ENCODE results near the gene GCNT1. TPM values are rescaled to one million over a fixed set of nuclear protein-coding genes. Genes with fewer than 3 reads are reported as not detected.

The GCNT1 gene
- total and polyA plus RNA-seq, 7 donors: 0.11 to 2.6 (median 1.1) TPM

DNA sequence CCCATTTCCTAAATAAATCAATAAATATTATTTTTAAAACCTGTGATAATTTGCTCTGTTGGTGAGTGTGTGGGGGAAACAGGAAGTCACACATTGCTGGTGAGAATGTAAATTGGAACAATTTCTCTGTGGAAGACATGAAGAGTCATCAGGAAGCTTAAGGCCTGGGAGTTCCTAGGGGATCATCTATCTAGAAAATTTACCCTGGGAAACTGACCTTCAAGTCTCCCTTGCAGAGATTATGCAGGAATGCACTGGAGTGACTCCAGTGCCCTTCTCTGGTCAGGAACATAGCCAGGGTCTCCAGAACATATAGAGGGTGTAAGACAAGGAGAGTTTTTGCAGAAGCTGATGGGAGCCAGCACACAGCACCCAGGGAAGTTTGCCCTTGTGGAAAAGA lies 13.0 kb upstream of the GCNT1 start:
- Histone ChIP-seq H3K36me3 (ENCODE audit: insufficient read depth in 1 of 2, low read depth in 1 of 2) (no peaks in the 10 kb centered on the region), H3K27ac (no peak overlapping the region), H3K27me3 (ENCODE audit: insufficient read depth in 3 of 3, low read length in 2 of 3) (no peaks in the 10 kb centered on the region), H3K9me3 (no peaks in the 10 kb centered on the region), H3K4me1 (no peaks in the 10 kb centered on the region), H3K4me3 (no peak overlapping the region)
- no peak for ATAC-seq
- intact Hi-C loops (cut with DNase I): loop anchor here in 1 of 2 donors (5.0 kb wide), 2 partner anchors 211 to 256 kb away; no protein-coding TSS in a partner anchor
- TF ChIP-seq, protein P1, sequence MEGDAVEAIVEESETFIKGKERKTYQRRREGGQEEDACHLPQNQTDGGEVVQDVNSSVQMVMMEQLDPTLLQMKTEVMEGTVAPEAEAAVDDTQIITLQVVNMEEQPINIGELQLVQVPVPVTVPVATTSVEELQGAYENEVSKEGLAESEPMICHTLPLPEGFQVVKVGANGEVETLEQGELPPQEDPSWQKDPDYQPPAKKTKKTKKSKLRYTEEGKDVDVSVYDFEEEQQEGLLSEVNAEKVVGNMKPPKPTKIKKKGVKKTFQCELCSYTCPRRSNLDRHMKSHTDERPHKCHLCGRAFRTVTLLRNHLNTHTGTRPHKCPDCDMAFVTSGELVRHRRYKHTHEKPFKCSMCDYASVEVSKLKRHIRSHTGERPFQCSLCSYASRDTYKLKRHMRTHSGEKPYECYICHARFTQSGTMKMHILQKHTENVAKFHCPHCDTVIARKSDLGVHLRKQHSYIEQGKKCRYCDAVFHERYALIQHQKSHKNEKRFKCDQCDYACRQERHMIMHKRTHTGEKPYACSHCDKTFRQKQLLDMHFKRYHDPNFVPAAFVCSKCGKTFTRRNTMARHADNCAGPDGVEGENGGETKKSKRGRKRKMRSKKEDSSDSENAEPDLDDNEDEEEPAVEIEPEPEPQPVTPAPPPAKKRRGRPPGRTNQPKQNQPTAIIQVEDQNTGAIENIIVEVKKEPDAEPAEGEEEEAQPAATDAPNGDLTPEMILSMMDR (IDR thresholded peaks at IDR 0.05): no peak
- no peak for DNase-seq

DNA sequence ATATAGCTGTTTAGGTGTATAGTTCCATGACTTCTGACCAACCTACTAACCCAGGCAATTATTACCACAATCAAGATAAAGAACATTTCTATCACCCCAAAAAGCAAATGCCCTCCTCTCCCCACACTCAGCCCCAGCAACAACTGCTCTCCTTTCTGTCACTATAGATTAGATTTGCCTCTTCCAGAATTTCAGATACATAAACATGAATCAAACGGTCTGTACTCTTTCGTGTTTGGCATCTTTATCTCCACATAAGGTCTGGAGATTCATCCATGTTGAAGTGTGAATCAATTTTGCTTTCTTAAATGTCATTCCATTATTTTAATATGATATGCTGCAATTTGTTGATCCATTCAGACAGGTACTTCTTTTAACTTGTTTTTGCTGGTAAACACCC lies 10.5 kb upstream of the GCNT1 start:
- Histone ChIP-seq H3K9me3 (no peaks in the 10 kb centered on the region), H3K27ac (no peak overlapping the region), H3K4me1 (no peaks in the 10 kb centered on the region), H3K36me3 (ENCODE audit: insufficient read depth in 1 of 2, low read depth in 1 of 2) (no peaks in the 10 kb centered on the region), H3K27me3 (ENCODE audit: insufficient read depth in 3 of 3, low read length in 2 of 3) (no peaks in the 10 kb centered on the region), H3K4me3 (no peak overlapping the region)
- intact Hi-C loops (cut with DNase I): loop anchor here (2.0 to 5.0 kb wide), 3 partner anchors 209 to 256 kb away; no protein-coding TSS in a partner anchor
- DNase-seq: no peak
- WGBS, 3 donors: 79 to 85% (median 83%) methylated on average over 2 of the region's 2 CpGs
- TF ChIP-seq, protein P1 (IDR thresholded peaks at IDR 0.05): no peak
- ATAC-seq: no peak

DNA sequence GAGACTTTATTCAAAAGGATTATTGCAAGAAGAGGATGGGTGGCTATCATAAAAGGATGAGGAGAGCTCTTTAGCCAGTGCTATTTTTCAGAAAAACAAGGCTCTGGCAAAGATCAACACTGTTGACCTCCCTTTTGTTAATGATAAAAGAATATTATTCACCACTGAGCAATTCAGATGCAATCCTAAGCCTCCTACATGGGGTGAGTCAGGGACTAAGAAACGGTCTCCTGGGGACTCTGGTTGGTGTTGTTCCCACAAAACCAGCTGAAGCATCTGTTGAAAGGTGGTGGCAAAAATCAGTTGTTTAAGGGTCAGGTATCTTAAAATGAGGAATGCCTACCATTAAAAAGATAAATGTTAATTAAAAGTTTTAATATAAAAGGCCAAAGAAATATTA lies 7.7 kb upstream of the GCNT1 start:
- intact Hi-C loops (cut with DNase I): no loop called here
- Histone ChIP-seq H3K4me3 (no peak overlapping the region), H3K9me3 (no peaks in the 10 kb centered on the region), H3K27ac (no peak overlapping the region), H3K27me3 (ENCODE audit: insufficient read depth in 3 of 3, low read length in 2 of 3) (no peaks in the 10 kb centered on the region), H3K36me3 (ENCODE audit: insufficient read depth in 1 of 2, low read depth in 1 of 2) (no peaks in the 10 kb centered on the region), H3K4me1 (no peaks in the 10 kb centered on the region)
- DNase-seq (no peak), ATAC-seq (no peak)
- 65 to 75% (median 68%) methylated on average over 1 of the region's 1 CpG for WGBS, 3 donors
- TF ChIP-seq, protein P1 (IDR thresholded peaks at IDR 0.05): no peak

DNA sequence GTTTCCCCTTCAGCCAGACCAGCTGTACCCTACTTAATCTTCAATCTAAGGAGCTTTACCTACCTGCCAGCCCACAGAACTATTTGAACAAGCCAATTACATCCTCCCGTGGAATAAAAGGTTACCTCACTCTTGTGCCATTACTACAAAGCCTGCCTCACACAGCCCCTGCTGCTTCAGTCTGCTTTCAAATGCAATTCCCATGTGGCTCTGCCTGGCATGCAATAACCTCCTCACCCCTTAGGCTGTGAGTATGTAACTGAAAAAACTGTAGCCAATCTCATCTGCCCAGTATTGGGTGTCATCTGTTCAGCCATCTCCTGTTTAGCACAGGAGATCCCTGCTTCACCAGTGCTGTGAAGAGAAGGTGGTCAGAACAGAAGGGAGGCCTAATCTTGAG lies 6.1 kb upstream of the GCNT1 start:
- Histone ChIP-seq H3K4me3 (no peak overlapping the region), H3K4me1 (no peaks in the 10 kb centered on the region), H3K36me3 (ENCODE audit: insufficient read depth in 1 of 2, low read depth in 1 of 2) (no peaks in the 10 kb centered on the region), H3K27ac (no peak overlapping the region), H3K27me3 (ENCODE audit: insufficient read depth in 3 of 3, low read length in 2 of 3) (no peaks in the 10 kb centered on the region), H3K9me3 (no peaks in the 10 kb centered on the region)
- intact Hi-C loops (cut with DNase I): no loop called here
- DNase-seq (no peak), ATAC-seq (no peak)
- TF ChIP-seq, protein P1 (IDR thresholded peaks at IDR 0.05): no peak
- WGBS, 3 donors: 60 to 70% (median 64%) methylated on average over 1 of the region's 1 CpG

DNA sequence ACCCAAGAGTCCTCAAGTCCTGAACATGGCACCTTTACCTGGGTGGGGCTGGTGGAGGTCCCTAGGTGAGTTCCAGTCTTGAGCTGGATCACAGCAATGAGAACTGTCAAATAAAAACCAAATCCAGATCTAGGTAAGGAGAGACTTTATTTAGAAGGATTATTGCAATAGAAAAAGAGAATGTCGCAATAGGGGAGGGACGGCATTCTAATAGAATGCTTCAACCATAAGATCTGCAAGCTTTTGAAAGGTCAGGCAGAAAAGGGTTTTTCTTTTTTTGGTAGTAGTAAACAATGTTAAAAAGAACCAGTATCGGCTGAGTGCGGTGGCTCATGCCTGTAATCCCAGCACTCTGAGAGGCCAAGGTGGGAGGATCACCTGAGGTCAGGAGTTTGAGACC lies 5.2 kb upstream of the GCNT1 start:
- ATAC-seq: no peak
- Histone ChIP-seq H3K27me3 (ENCODE audit: insufficient read depth in 3 of 3, low read length in 2 of 3) (no peaks in the 10 kb centered on the region), H3K4me3 (no peak overlapping the region), H3K36me3 (ENCODE audit: insufficient read depth in 1 of 2, low read depth in 1 of 2) (no peaks in the 10 kb centered on the region), H3K27ac (no peak overlapping the region), H3K4me1 (no peaks in the 10 kb centered on the region), H3K9me3 (no peaks in the 10 kb centered on the region)
- intact Hi-C loops (cut with DNase I): no loop called here
- 83 to 96% (median 90%) methylated on average over 4 of the region's 4 CpGs for WGBS, 3 donors
- TF ChIP-seq, protein P1 (IDR thresholded peaks at IDR 0.05): no peak
- DNase-seq: no peak
